DOHH2 (cell line): ENCODE results near the gene MGAT1.

ENCODE experiments used
- CTCF ChIP-seq: fragments of 200-600 bp; sonication (generic); IDR thresholded peaks from one replicate; pipeline ENCODE4 v1.5.1; 2014; ENCODE audit warnings: antibody characterized with exemption, mild to moderate bottlenecking, low read depth, low read length; ENCODE audit not compliant: poor library complexity, severe bottlenecking
- EZH2phosphoT487 ChIP-seq: fragments of 200-600 bp; sonication (generic); IDR thresholded peaks from 2 replicates; pipeline ENCODE4 v1.6.1; 2017; ENCODE audit warnings: borderline replicate concordance, mild to moderate bottlenecking, antibody characterized with exemption, low read length, moderate library complexity, mixed read lengths

- TF ChIP-seq CTCF (peak; percentile 62), EZH2phosphoT487 (no peak)
Observed at GRCh38 chr5:180813420-180813819, 10.8 kb upstream of the MGAT1 start.
